ENCODE results near the gene TMEM184B. TPM values are rescaled to one million over a fixed set of nuclear protein-coding genes. Genes with fewer than 3 reads are reported as not detected.
"Not testable (repeated sequence)": the region's sequence is repeated elsewhere in the genome, so short reads cannot be mapped to it uniquely, and the experiment has no call there.

The TMEM184B gene
- total RNA-seq, 6 experiments from 2014 or later: 104 to 125 (median 111) TPM

- TF ChIP-seq, protein P1, sequence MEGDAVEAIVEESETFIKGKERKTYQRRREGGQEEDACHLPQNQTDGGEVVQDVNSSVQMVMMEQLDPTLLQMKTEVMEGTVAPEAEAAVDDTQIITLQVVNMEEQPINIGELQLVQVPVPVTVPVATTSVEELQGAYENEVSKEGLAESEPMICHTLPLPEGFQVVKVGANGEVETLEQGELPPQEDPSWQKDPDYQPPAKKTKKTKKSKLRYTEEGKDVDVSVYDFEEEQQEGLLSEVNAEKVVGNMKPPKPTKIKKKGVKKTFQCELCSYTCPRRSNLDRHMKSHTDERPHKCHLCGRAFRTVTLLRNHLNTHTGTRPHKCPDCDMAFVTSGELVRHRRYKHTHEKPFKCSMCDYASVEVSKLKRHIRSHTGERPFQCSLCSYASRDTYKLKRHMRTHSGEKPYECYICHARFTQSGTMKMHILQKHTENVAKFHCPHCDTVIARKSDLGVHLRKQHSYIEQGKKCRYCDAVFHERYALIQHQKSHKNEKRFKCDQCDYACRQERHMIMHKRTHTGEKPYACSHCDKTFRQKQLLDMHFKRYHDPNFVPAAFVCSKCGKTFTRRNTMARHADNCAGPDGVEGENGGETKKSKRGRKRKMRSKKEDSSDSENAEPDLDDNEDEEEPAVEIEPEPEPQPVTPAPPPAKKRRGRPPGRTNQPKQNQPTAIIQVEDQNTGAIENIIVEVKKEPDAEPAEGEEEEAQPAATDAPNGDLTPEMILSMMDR (IDR thresholded peaks at IDR 0.05): no peak
- Mint-ChIP-seq H3K36me3 (ENCODE audit: low read depth) (peaks cover 47% of the 10 kb centered on the region), H3K4me1 (ENCODE audit: low read depth) (peaks cover 69% of the 10 kb centered on the region), H3K9me3 (no peaks in the 10 kb centered on the region), H3K4me3 (peak overlapping the region; percentile 80), H3K27me3 (ENCODE audit: insufficient read depth) (peaks cover 2% of the 10 kb centered on the region; the same call in 1 of the 2 replicates), H3K27ac (peak overlapping the region; percentile 100)
- no peak for DNase-seq
Measured at GRCh38 chr22:38238519-38239071, 34.2 kb downstream of the TMEM184B start.

- TF ChIP-seq, protein P1 (IDR thresholded peaks at IDR 0.05): no peak
- no peak for DNase-seq
- H3K36me3 Mint-ChIP-seq (ENCODE audit: low read depth): peaks cover 62% of the 10 kb centered on the region
- H3K9me3 Mint-ChIP-seq: no peaks in the 10 kb centered on the region
- peak overlapping the region; percentile 79 for H3K27ac Mint-ChIP-seq
- H3K4me1 Mint-ChIP-seq (ENCODE audit: low read depth): peaks cover 69% of the 10 kb centered on the region
- peaks cover 2% of the 10 kb centered on the region; the same call in 1 of the 2 replicates for H3K27me3 Mint-ChIP-seq (ENCODE audit: insufficient read depth)
- no peak overlapping the region for H3K4me3 Mint-ChIP-seq
Measured at GRCh38 chr22:38236786-38237185, 36.0 kb downstream of the TMEM184B start.

DNA sequence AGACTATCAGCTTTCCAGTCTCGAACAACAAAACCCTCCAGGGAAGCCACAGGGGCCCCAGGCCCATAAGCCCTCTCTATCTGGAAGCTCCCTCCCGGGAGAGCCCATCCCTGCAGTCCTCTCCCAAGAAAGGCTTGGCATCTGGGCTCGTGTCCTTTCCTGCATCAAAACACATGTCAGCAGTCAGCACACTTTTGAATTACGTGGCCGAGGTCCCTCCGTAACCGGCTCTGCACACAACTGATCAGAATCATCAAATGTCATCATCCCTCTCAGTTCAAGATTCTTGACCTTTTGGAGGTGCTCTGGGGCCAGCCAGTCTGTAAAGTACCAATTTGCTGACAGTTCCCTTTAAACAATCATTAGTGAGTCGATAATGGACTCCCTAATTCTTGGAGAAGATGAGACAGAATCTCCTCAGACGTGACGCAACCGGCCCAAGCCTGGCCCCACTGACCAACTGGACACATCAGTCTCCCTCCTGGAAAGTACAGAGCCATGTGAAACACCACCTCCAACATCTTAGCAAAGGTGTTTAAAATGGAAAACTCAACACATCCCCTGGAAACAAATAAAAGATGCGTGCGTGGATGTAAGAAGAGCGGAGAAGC is 37.5 kb downstream of the TMEM184B start:
- Mint-ChIP-seq H3K4me3 (no peak overlapping the region), H3K27me3 (ENCODE audit: insufficient read depth) (peaks cover 2% of the 10 kb centered on the region), H3K4me1 (ENCODE audit: low read depth) (peaks cover 63% of the 10 kb centered on the region), H3K9me3 (no peaks in the 10 kb centered on the region), H3K36me3 (ENCODE audit: low read depth) (peaks cover 67% of the 10 kb centered on the region), H3K27ac (peak overlapping the region; percentile 79)
- TF ChIP-seq, protein P1 (IDR thresholded peaks at IDR 0.05): no peak
- no peak for DNase-seq

DNA sequence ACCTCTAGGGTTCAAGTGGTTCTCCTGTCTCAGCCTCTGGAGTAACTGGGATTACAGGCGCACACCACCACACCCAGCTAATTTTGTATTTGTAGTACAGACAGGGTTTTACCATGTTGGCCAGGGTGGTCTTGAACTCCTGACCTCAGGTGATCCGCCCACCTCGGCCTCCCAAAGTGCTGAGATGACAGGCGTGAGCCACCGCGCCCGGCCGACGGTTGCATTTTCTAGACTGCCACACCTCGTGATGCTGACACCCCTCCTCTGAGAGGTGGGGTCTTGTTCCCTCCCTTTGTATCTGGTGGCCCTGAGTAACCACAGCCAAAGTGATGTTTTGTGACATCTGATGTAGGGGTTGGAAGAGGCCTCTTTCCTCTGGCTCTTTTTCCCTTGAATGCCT is 39.0 kb downstream of the TMEM184B start:
- Mint-ChIP-seq H3K4me1 (ENCODE audit: low read depth) (peaks cover 54% of the 10 kb centered on the region), H3K27ac (peak overlapping the region; percentile 79; the same call in 1 of the 2 replicates), H3K36me3 (ENCODE audit: low read depth) (peaks cover 64% of the 10 kb centered on the region)
- DNase-seq; H3K4me3 Mint-ChIP-seq; H3K27me3 Mint-ChIP-seq (ENCODE audit: insufficient read depth); H3K9me3 Mint-ChIP-seq: not testable (repeated sequence)

DNA sequence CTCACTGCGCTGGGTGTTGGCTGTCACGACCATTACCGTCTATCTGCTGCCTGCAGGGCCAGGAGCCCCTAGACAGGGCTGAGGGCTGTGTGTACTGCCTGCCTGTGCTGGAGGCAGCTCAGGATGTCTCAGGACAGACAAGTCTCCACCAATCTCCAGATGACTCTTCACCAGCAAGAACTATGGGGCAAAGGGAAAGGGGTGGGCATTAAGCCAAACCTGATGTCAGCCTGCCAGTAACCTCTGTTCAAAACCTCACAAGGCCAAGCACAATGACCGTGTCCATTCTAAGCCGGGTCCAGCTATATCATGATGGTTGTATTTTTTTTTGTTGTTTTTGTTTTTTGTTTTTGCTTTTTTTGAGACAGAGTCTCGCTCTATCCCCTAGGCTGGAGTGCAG is 39.4 kb downstream of the TMEM184B start:
- H3K36me3 Mint-ChIP-seq (ENCODE audit: low read depth): peaks cover 67% of the 10 kb centered on the region
- no peak overlapping the region for H3K4me3 Mint-ChIP-seq
- TF ChIP-seq, protein P1 (IDR thresholded peaks at IDR 0.05): no peak
- no peaks in the 10 kb centered on the region for H3K9me3 Mint-ChIP-seq
- no peak for DNase-seq
- peaks cover 54% of the 10 kb centered on the region for H3K4me1 Mint-ChIP-seq (ENCODE audit: low read depth)
- peak overlapping the region; percentile 48; the same call in 1 of the 2 replicates for H3K27ac Mint-ChIP-seq
- H3K27me3 Mint-ChIP-seq (ENCODE audit: insufficient read depth): peaks cover 2% of the 10 kb centered on the region

DNA sequence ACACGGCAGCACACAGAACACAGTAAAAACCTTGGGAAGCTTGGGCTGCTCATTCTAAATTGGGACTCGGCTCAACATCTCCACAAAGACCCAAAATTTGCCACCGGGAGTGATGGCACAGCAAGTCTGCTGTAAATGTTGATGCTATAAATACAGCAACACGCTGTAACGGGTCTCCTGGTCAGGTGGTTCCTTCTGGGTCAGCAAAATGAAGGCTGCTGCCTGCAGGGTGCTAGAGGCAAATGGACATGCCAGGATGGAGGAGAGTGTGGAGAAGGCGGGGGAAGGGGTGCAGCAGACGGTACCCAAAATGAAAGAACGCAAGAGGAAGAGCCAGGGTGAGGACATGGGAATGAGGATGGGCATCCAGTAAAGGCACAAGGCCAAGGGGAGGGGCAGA is 40.6 kb downstream of the TMEM184B start:
- H3K36me3 Mint-ChIP-seq (ENCODE audit: low read depth): peaks cover 60% of the 10 kb centered on the region
- no peak for DNase-seq
- H3K27ac Mint-ChIP-seq: no peak overlapping the region; the same call in 1 of the 2 replicates
- peaks cover 50% of the 10 kb centered on the region for H3K4me1 Mint-ChIP-seq (ENCODE audit: low read depth)
- H3K4me3 Mint-ChIP-seq: no peak overlapping the region
- H3K27me3 Mint-ChIP-seq (ENCODE audit: insufficient read depth): no peaks in the 10 kb centered on the region; the same call in 1 of the 2 replicates
- TF ChIP-seq, protein P1 (IDR thresholded peaks at IDR 0.05): no peak
- no peaks in the 10 kb centered on the region for H3K9me3 Mint-ChIP-seq
